ENCODE data around the gene TTC28.

Gene TTC28

DNA sequence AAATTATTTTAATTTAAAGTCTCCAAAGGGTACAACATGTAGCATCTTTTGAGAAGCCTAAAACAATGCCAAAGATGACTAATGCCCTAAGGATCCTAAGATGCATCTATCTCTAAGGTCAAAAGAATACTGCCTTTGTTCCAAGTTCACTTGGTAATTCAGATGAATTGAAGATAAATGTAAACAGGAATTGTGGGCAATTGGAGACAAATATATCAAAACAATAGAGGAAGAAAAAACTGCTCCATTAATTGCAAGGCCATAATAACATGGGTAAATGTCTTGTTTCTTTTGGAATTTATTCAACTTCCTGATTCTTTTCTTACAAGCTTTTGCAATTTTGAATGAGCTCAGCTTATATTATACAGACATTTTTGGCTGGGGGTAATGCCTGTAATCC lies 338.6 kb downstream of the TTC28 start:
- Histone ChIP-seq H3K9me3 (ENCODE audit: control insufficient read depth in 1 of 2, low read length in 2 of 2) (no peaks in the 10 kb centered on the region), H3K4me1 (ENCODE audit: control insufficient read depth in 1 of 2, insufficient read depth in 2 of 2, low read length in 2 of 2) (peaks cover 0 to 3% of the 10 kb centered on the region in 2 donors), H3K4me3 (ENCODE audit: low read depth in 1 of 2, low read length in 2 of 2) (no peak overlapping the region)

DNA sequence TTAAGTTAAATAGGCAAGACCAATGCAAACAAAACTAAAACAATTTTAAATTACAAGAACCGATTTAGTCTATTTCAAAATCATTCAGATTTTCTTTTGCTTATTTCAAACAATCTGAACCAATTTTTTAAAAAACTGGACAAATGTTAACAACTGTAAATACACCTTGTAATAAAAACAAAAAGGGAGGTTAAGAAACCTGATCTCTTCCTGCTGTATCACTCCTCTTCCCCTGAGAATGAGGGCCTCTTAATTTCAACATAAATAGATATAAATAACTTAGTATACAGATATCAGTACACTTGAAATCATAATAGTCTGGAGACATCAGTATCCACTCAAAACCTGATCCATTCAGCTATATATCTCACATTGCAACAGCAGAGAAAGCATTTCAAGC lies 346.6 kb downstream of the TTC28 start:
- H3K9me3 ChIP-seq (ENCODE audit: control insufficient read depth in 1 of 2, low read length in 2 of 2) = no peaks in the 10 kb centered on the region
- no peaks in the 10 kb centered on the region for H3K27me3 ChIP-seq (ENCODE audit: low read depth, low read length)
- H3K4me3 ChIP-seq (ENCODE audit: low read depth in 1 of 2, low read length in 2 of 2) = no peak overlapping the region
- H3K27ac ChIP-seq (ENCODE audit: low read length) = no peak overlapping the region
- no peaks in the 10 kb centered on the region for H3K36me3 ChIP-seq (ENCODE audit: control insufficient read depth in 1 of 2, insufficient read depth in 2 of 2, low read length in 2 of 2)
- peaks cover 0 to 4% of the 10 kb centered on the region in 2 donors for H3K4me1 ChIP-seq (ENCODE audit: control insufficient read depth in 1 of 2, insufficient read depth in 2 of 2, low read length in 2 of 2)

More for the DNA sequence above, 338.6 kb downstream of the TTC28 start:
- Histone ChIP-seq H3K27ac (ENCODE audit: low read length) (no peak overlapping the region), H3K27me3 (ENCODE audit: low read depth, low read length) (no peaks in the 10 kb centered on the region), H3K36me3 (ENCODE audit: control insufficient read depth in 1 of 2, insufficient read depth in 2 of 2, low read length in 2 of 2) (no peaks in the 10 kb centered on the region)

DNA sequence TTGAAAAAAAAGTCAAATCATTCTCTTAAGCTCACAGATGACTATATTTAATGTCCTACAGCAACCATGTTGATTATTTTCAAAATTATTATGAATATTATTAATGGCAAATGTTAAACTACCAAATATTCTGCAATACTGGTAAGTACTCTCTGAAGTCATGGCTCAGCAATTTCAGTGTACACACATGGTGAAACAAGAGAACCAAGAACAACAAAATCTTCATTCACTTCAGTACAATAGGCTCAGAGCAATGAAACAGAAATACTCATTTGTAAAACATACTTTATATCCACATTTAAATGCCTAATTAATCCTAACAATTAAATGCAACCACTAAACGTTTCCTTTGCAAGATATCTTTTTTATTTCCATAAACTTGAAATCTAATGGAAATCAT lies 347.2 kb downstream of the TTC28 start:
- Histone ChIP-seq H3K36me3 (ENCODE audit: control insufficient read depth in 1 of 2, insufficient read depth in 2 of 2, low read length in 2 of 2) (no peaks in the 10 kb centered on the region), H3K27me3 (ENCODE audit: low read depth, low read length) (no peaks in the 10 kb centered on the region), H3K9me3 (ENCODE audit: control insufficient read depth in 1 of 2, low read length in 2 of 2) (no peaks in the 10 kb centered on the region), H3K4me3 (ENCODE audit: low read depth in 1 of 2, low read length in 2 of 2) (no peak overlapping the region), H3K4me1 (ENCODE audit: control insufficient read depth in 1 of 2, insufficient read depth in 2 of 2, low read length in 2 of 2) (peaks cover 0 to 4% of the 10 kb centered on the region in 2 donors), H3K27ac (ENCODE audit: low read length) (no peak overlapping the region)

DNA sequence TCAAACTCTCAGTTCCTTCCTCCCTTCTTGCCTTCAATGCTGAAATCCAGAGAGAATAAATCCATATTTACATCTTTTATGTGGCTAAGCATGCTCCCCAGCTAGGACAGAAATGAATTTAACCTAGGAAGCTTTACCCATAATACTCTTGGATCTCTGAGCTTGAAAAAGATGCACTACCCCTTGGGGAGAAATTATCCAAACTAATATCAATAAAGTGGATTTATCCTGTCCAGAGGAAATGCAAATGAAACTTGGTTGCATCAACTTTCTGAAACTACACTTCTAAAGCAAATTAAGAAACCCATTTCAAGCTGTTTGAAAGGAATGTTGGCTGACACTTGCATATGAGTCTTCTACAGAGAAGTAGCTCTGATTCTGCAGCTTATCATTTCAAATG lies 347.9 kb downstream of the TTC28 start:
- Histone ChIP-seq H3K4me3 (ENCODE audit: low read depth in 1 of 2, low read length in 2 of 2) (no peak overlapping the region), H3K27me3 (ENCODE audit: low read depth, low read length) (no peaks in the 10 kb centered on the region), H3K4me1 (ENCODE audit: control insufficient read depth in 1 of 2, insufficient read depth in 2 of 2, low read length in 2 of 2) (peaks cover 0 to 4% of the 10 kb centered on the region in 2 donors), H3K36me3 (ENCODE audit: control insufficient read depth in 1 of 2, insufficient read depth in 2 of 2, low read length in 2 of 2) (no peaks in the 10 kb centered on the region), H3K9me3 (ENCODE audit: control insufficient read depth in 1 of 2, low read length in 2 of 2) (no peaks in the 10 kb centered on the region), H3K27ac (ENCODE audit: low read length) (no peak overlapping the region)

DNA sequence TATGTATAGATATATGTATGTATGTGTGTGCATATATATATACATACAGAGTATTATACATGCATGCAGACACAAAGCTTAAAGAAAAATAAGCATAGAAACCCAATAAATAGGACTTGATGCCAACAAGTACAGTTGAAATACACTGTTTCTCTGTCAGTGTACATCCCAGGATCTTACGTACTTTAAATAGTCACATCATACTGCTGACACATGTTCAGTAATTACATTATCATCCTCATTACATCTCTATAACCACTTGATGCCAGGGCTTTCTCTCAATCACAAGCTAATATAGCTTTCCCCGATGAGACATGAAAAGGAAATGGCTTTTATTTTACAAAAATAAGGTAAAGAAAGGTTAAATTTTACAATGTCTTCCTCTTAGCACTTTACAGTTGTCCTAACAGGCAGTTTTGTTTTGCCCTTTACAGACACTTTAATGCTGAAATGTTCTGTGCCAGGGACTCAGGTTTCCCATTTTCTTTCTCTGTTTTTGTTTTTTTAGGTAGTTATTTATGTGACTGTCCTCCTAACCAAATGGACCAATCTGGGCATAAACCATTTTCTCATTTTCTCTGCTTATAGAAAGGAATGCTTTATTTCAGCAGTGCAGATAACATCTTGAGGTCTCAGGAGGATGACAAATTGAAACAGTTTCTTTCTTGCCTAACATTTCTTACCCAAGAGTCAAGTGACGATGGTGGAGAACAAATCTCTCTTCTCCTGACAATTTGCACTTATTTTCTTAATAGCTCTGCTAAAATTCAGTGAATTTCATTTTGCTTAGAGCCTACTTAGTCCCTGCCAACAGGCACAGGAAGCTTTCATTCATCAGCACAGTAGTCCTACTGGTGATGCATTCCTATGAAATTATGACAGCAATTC lies 350.2 kb downstream of the TTC28 start:
- H3K4me3 ChIP-seq (ENCODE audit: low read depth in 1 of 2, low read length in 2 of 2) = no peak overlapping the region
- H3K36me3 ChIP-seq (ENCODE audit: control insufficient read depth in 1 of 2, insufficient read depth in 2 of 2, low read length in 2 of 2) = no peaks in the 10 kb centered on the region
- H3K9me3 ChIP-seq (ENCODE audit: control insufficient read depth in 1 of 2, low read length in 2 of 2) = no peaks in the 10 kb centered on the region
- H3K27me3 ChIP-seq (ENCODE audit: low read depth, low read length) = no peaks in the 10 kb centered on the region
- no peak overlapping the region for H3K27ac ChIP-seq (ENCODE audit: low read length)
- peaks cover 0 to 4% of the 10 kb centered on the region in 2 donors for H3K4me1 ChIP-seq (ENCODE audit: control insufficient read depth in 1 of 2, insufficient read depth in 2 of 2, low read length in 2 of 2)

DNA sequence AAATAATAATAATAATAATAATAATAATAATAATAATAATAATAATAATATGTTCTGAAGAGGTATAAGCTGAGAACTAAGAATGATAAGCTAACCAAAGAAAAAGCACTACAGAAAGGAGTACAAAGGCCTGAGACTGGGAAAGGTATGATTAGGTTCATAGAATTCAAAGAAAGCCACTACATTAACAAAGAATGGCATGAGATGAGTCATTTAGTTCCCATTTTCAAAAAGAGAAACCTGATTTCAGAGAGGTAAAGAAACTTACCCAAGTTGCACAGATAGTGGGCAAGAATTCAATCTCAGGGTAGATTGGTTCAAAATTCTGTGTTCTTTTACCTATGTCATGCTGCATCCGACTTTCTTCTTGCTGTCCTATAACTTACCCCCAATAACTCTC lies 350.9 kb downstream of the TTC28 start:
- Histone ChIP-seq H3K4me3 (ENCODE audit: low read depth in 1 of 2, low read length in 2 of 2) (no peak overlapping the region), H3K4me1 (ENCODE audit: control insufficient read depth in 1 of 2, insufficient read depth in 2 of 2, low read length in 2 of 2) (peaks cover 0 to 4% of the 10 kb centered on the region in 2 donors), H3K36me3 (ENCODE audit: control insufficient read depth in 1 of 2, insufficient read depth in 2 of 2, low read length in 2 of 2) (no peaks in the 10 kb centered on the region), H3K27ac (ENCODE audit: low read length) (no peak overlapping the region), H3K27me3 (ENCODE audit: low read depth, low read length) (no peaks in the 10 kb centered on the region), H3K9me3 (ENCODE audit: control insufficient read depth in 1 of 2, low read length in 2 of 2) (no peaks in the 10 kb centered on the region)

DNA sequence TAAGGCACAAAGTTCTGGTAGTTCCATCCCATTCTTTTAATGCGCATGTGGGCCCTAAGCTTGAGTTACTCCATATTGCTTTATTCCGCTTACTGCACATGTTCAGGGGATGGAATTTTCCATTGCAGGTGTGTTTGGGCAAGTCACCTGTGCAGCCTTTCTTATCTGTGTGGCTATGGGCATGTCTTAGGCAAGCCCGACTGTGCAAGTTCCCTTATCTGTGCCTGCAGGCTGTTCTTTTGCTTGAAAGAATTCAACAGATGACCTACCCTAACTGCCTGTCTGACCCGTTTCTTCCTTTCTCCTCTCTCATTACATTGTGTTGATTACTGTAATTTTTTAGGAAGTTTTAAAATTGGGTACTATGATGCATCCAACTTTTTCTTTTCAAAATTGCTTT lies 363.6 kb downstream of the TTC28 start:
- Histone ChIP-seq H3K9me3 (ENCODE audit: control insufficient read depth in 1 of 2, low read length in 2 of 2) (no peaks in the 10 kb centered on the region), H3K27ac (ENCODE audit: low read length) (no peak overlapping the region), H3K36me3 (ENCODE audit: control insufficient read depth in 1 of 2, insufficient read depth in 2 of 2, low read length in 2 of 2) (no peaks in the 10 kb centered on the region), H3K4me1 (ENCODE audit: control insufficient read depth in 1 of 2, insufficient read depth in 2 of 2, low read length in 2 of 2) (no peaks in the 10 kb centered on the region), H3K27me3 (ENCODE audit: low read depth, low read length) (no peaks in the 10 kb centered on the region), H3K4me3 (ENCODE audit: low read depth in 1 of 2, low read length in 2 of 2) (no peak overlapping the region)

DNA sequence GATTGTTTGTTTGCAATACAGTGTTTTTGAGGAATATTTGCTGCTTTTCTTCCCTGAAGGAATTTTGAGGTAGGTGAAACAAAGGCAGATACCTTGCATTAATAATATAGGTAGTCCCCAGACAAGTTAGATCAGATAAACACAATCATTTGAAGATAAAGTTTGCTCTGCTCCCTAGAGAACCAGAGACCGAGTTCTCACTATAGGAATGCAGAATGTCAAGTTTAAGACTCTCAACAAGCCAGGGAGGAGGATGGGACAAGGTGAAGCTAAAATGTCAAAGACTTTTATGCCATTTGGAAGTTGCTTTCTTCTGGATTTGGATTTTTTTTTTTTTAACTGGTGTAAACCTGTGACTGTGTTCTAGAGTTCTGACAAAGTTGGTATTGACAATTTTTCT lies 364.7 kb downstream of the TTC28 start:
- Histone ChIP-seq H3K27ac (ENCODE audit: low read length) (no peak overlapping the region), H3K36me3 (ENCODE audit: control insufficient read depth in 1 of 2, insufficient read depth in 2 of 2, low read length in 2 of 2) (no peaks in the 10 kb centered on the region), H3K4me1 (ENCODE audit: control insufficient read depth in 1 of 2, insufficient read depth in 2 of 2, low read length in 2 of 2) (no peaks in the 10 kb centered on the region), H3K27me3 (ENCODE audit: low read depth, low read length) (no peaks in the 10 kb centered on the region), H3K9me3 (ENCODE audit: control insufficient read depth in 1 of 2, low read length in 2 of 2) (no peaks in the 10 kb centered on the region), H3K4me3 (ENCODE audit: low read depth in 1 of 2, low read length in 2 of 2) (no peak overlapping the region)

DNA sequence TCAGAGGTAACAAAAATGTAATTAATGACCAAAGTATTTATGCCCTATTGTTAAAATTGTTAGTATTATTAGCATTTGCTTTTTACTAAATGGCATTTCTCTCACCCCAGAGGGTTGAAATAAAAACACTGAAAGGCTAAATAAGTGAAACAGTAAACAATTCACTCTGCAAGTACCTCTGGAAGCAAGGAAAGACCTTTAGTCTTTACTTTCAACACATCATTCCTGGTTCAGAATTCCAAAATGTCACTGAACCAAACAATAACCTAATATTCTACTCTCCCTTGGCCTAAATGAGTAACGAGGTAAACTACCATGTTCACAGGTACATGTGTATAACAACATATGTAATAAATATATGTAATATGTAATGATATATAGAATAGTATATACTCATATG lies 369.3 kb downstream of the TTC28 start:
- Histone ChIP-seq H3K4me1 (ENCODE audit: control insufficient read depth in 1 of 2, insufficient read depth in 2 of 2, low read length in 2 of 2) (no peaks in the 10 kb centered on the region), H3K9me3 (ENCODE audit: control insufficient read depth in 1 of 2, low read length in 2 of 2) (no peaks in the 10 kb centered on the region), H3K36me3 (ENCODE audit: control insufficient read depth in 1 of 2, insufficient read depth in 2 of 2, low read length in 2 of 2) (no peaks in the 10 kb centered on the region), H3K27ac (ENCODE audit: low read length) (no peak overlapping the region), H3K4me3 (ENCODE audit: low read depth in 1 of 2, low read length in 2 of 2) (no peak overlapping the region), H3K27me3 (ENCODE audit: low read depth, low read length) (no peaks in the 10 kb centered on the region)

DNA sequence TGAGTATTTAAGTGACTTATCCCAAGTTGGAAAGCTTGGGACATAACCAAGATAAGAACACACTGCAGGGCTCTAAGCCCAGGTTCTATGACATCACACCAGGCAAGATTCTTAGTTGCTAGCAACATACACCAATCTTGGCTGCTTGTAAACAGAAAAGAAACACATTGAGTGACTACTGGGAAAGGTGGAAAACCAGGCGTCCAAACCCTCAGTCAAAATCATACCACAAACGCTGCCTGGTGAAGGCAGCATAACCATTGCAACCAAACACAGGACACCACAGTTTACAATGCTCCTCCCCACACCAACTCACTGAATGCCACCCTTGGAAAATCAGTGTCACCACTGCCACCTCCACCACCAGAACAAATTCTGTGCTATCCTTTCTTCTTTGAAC lies 379.9 kb downstream of the TTC28 start:
- no peaks in the 10 kb centered on the region for H3K9me3 ChIP-seq (ENCODE audit: control insufficient read depth in 1 of 2, low read length in 2 of 2)

DNA sequence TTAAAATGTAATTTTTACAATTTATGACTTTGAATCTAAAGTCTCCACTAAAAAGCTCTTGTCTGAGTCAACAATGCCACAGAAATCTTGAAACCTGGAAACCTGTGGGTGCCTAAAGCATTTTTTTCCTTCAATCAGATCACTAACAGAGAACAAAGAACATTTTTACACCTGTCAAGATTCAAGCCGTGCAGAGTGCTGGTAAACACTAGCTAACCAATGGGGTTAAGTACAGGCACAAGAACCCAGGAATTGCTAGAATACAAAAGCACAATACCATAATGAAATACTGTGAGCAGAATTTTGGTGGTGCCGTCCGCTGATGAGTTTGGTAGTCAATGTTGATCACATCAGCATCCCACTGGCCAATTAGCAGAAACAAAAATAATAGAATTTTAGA lies 380.3 kb downstream of the TTC28 start:
- H3K4me1 ChIP-seq (ENCODE audit: control insufficient read depth in 1 of 2, insufficient read depth in 2 of 2, low read length in 2 of 2) = peaks cover 0 to 2% of the 10 kb centered on the region in 2 donors
- no peak overlapping the region for H3K27ac ChIP-seq (ENCODE audit: low read length)
- H3K4me3 ChIP-seq (ENCODE audit: low read depth in 1 of 2, low read length in 2 of 2) = no peak overlapping the region
- no peaks in the 10 kb centered on the region for H3K27me3 ChIP-seq (ENCODE audit: low read depth, low read length)
- no peaks in the 10 kb centered on the region for H3K36me3 ChIP-seq (ENCODE audit: control insufficient read depth in 1 of 2, insufficient read depth in 2 of 2, low read length in 2 of 2)
- H3K9me3 ChIP-seq (ENCODE audit: control insufficient read depth in 1 of 2, low read length in 2 of 2) = no peaks in the 10 kb centered on the region

More for the DNA sequence above, 379.9 kb downstream of the TTC28 start:
- H3K4me3 ChIP-seq (ENCODE audit: low read depth in 1 of 2, low read length in 2 of 2) = peak overlapping the region in 1 of 2 donors; percentile 15
- peaks cover 0 to 2% of the 10 kb centered on the region in 2 donors for H3K4me1 ChIP-seq (ENCODE audit: control insufficient read depth in 1 of 2, insufficient read depth in 2 of 2, low read length in 2 of 2)
- no peak overlapping the region for H3K27ac ChIP-seq (ENCODE audit: low read length)
- H3K27me3 ChIP-seq (ENCODE audit: low read depth, low read length) = no peaks in the 10 kb centered on the region
- H3K36me3 ChIP-seq (ENCODE audit: control insufficient read depth in 1 of 2, insufficient read depth in 2 of 2, low read length in 2 of 2) = no peaks in the 10 kb centered on the region

DNA sequence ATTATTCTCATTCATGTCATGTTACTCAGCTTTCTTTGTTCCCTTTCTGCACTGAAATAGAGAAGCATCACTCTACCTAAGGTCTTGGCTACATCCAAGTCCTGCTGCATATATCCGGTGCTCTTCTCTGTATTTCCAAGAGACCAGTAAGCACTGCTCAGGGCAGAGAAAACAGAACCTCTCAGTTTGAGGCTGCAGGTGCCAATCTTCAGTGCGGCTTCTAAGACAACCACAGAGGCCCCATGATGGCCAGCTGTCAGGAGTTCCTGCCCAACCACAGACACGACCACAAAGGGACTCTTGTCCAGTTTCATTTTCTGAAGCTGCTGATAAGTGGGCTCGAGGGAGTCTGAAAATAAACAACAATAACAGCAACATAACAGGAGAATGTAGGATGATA lies 382.1 kb downstream of the TTC28 start:
- H3K36me3 ChIP-seq (ENCODE audit: control insufficient read depth in 1 of 2, insufficient read depth in 2 of 2, low read length in 2 of 2) = no peaks in the 10 kb centered on the region
- no peak overlapping the region for H3K27ac ChIP-seq (ENCODE audit: low read length)
- H3K4me1 ChIP-seq (ENCODE audit: control insufficient read depth in 1 of 2, insufficient read depth in 2 of 2, low read length in 2 of 2) = peaks cover 0 to 2% of the 10 kb centered on the region in 2 donors
- no peak overlapping the region for H3K4me3 ChIP-seq (ENCODE audit: low read depth in 1 of 2, low read length in 2 of 2)
- H3K27me3 ChIP-seq (ENCODE audit: low read depth, low read length) = no peaks in the 10 kb centered on the region
- no peaks in the 10 kb centered on the region for H3K9me3 ChIP-seq (ENCODE audit: control insufficient read depth in 1 of 2, low read length in 2 of 2)

Data from muscle layer of duodenum (tissue), 2 donors.